OCI-LY1 (cell line): ENCODE results near the gene PTPRG.

Experiments used
- H2AFZ ChIP-seq: fragments of 200-600 bp; sonication (generic), shearing (Covaris generic); 2 replicates; pipeline ENCODE4 v1.6.0; 2014; ENCODE audit warnings: antibody characterized with exemption, mild to moderate bottlenecking, low read length
- H3F3A ChIP-seq: fragments of 200-600 bp; sonication (generic), shearing (Covaris generic); 2 replicates; pipeline ENCODE4 v1.6.0; 2014; ENCODE audit warnings: mild to moderate bottlenecking, antibody characterized with exemption, low read length, moderate library complexity; ENCODE audit not compliant: insufficient read depth
- H3K27ac ChIP-seq: fragments of 200-600 bp; sonication (generic); 2 replicates; pipeline ENCODE4 v1.5.1; 2014; ENCODE audit warnings: low read length, mixed run types, mild to moderate bottlenecking, low read depth; ENCODE audit not compliant: poor library complexity, severe bottlenecking
- H3K27me3 ChIP-seq: fragments of 200-600 bp; sonication (generic); 2 replicates; pipeline ENCODE4 v1.6.0; 2014; ENCODE audit warnings: antibody characterized with exemption, mild to moderate bottlenecking, low read length, moderate library complexity; ENCODE audit not compliant: insufficient read depth
- H3K36me3 ChIP-seq: fragments of 200-600 bp; sonication (generic); 2 replicates; pipeline ENCODE4 v1.6.1; 2014; ENCODE audit warnings: mild to moderate bottlenecking, antibody characterized with exemption, low read length, moderate library complexity, mixed read lengths; ENCODE audit not compliant: insufficient read depth
- H3K4me1 ChIP-seq: fragments of 200-600 bp; sonication (generic); 2 replicates; pipeline ENCODE4 v1.5.1; 2014; ENCODE audit warnings: mild to moderate bottlenecking, low read length, moderate library complexity; ENCODE audit not compliant: insufficient read depth, severe bottlenecking
- H3K4me2 ChIP-seq: fragments of 200-600 bp; sonication (generic), shearing (Covaris generic); 2 replicates; pipeline ENCODE4 v1.6.1; 2014; ENCODE audit warnings: low read length
- H3K4me3 ChIP-seq: fragments of 200-600 bp; sonication (generic); 2 replicates; pipeline ENCODE4 v1.5.1; 2014; ENCODE audit warnings: low read length, low read depth, mild to moderate bottlenecking, mixed read lengths; ENCODE audit not compliant: poor library complexity, severe bottlenecking
- H3K79me2 ChIP-seq: fragments of 200-600 bp; shearing (Covaris generic); 2 replicates; pipeline ENCODE4 v1.6.1; 2016; ENCODE audit warnings: mixed run types, low read length, mixed read lengths; ENCODE audit not compliant: insufficient read depth
- H3K9ac ChIP-seq: fragments of 200-600 bp; sonication (generic), shearing (Covaris generic); 2 replicates; pipeline ENCODE4 v1.6.1; 2014; ENCODE audit warnings: mild to moderate bottlenecking, low read length, mixed read lengths
- H3K9me2 ChIP-seq: fragments of 200-600 bp; sonication (generic), shearing (Covaris generic); 2 replicates; pipeline ENCODE4 v1.6.1; 2014; ENCODE audit warnings: low read depth, mild to moderate bottlenecking, low read length, mixed read lengths
- H3K9me3 ChIP-seq: fragments of 200-600 bp; shearing (Covaris generic); 2 replicates; pipeline ENCODE4 v1.6.1; 2014; ENCODE audit warnings: low read length, mixed read lengths
- H4K20me1 ChIP-seq: fragments of 200-600 bp; sonication (generic), shearing (Covaris generic); 2 replicates; pipeline ENCODE4 v1.6.0; 2016; ENCODE audit warnings: mild to moderate bottlenecking, low read length; ENCODE audit not compliant: insufficient read depth
- CTCF ChIP-seq: fragments of 200-600 bp; sonication (generic), shearing (Covaris generic); IDR thresholded peaks from 2 replicates; pipeline ENCODE4 v1.5.1; 2017; ENCODE audit warnings: mild to moderate bottlenecking, antibody characterized with exemption, low read length, moderate library complexity, mixed read lengths
- EZH2 ChIP-seq: fragments of 200-600 bp; sonication (generic), shearing (Covaris generic); IDR thresholded peaks from 2 replicates; pipeline ENCODE4 v1.8.0; 2017; ENCODE audit warnings: borderline replicate concordance, mixed run types, mild to moderate bottlenecking, antibody characterized with exemption, low read length, moderate library complexity, mixed read lengths

PTPRG gene

GRCh38 chr3:62289922-62290321 is 728.6 kb downstream of the PTPRG start:
- no peak overlapping the region for H3K27ac ChIP-seq
- no peaks in the 10 kb centered on the region for H3K9me3 ChIP-seq
- H3K4me3 ChIP-seq, result no peak overlapping the region
- no peak for TF ChIP-seq CTCF
- TF ChIP-seq EZH2, result no peak
- H3K4me2 ChIP-seq, result no peak overlapping the region
- no peaks in the 10 kb centered on the region for H3K36me3 ChIP-seq
- no peaks in the 10 kb centered on the region for H3F3A ChIP-seq
- H3K9ac ChIP-seq, result no peak overlapping the region
- H3K4me1 ChIP-seq, result no peaks in the 10 kb centered on the region
- H3K79me2 ChIP-seq, result no peaks in the 10 kb centered on the region
- H4K20me1 ChIP-seq, result no peaks in the 10 kb centered on the region
- no peaks in the 10 kb centered on the region for H3K27me3 ChIP-seq
- H3K9me2 ChIP-seq, result no peaks in the 10 kb centered on the region
- H2AFZ ChIP-seq, result no peak overlapping the region

- Histone ChIP-seq H3K4me2 (no peak overlapping the region), H3K9ac (no peak overlapping the region), H3K9me3 (no peaks in the 10 kb centered on the region), H3K4me3 (no peak overlapping the region), H3K27ac (no peak overlapping the region), H3F3A (no peaks in the 10 kb centered on the region), H3K4me1 (no peaks in the 10 kb centered on the region), H4K20me1 (no peaks in the 10 kb centered on the region), H3K79me2 (no peaks in the 10 kb centered on the region), H2AFZ (no peak overlapping the region), H3K9me2 (no peaks in the 10 kb centered on the region), H3K36me3 (no peaks in the 10 kb centered on the region), H3K27me3 (no peaks in the 10 kb centered on the region)
- no peak for TF ChIP-seq EZH2
- no peak for TF ChIP-seq CTCF
Observed at GRCh38 chr3:62293051-62293780, 731.8 kb downstream of the PTPRG start.

GRCh38 chr3:62295571-62295970 is 734.2 kb downstream of the PTPRG start:
- Histone ChIP-seq H3F3A (no peaks in the 10 kb centered on the region), H3K9me3 (no peaks in the 10 kb centered on the region), H3K4me1 (no peaks in the 10 kb centered on the region), H3K9me2 (no peaks in the 10 kb centered on the region), H4K20me1 (no peaks in the 10 kb centered on the region), H3K36me3 (no peaks in the 10 kb centered on the region), H3K27me3 (no peaks in the 10 kb centered on the region), H3K9ac (no peak overlapping the region), H3K79me2 (no peaks in the 10 kb centered on the region), H3K4me2 (no peak overlapping the region), H3K27ac (no peak overlapping the region), H2AFZ (no peak overlapping the region), H3K4me3 (no peak overlapping the region)
- TF ChIP-seq EZH2 (no peak), CTCF (no peak)
